Liver (tissue), 3 donors: Measurements from ENCODE around the gene CAVIN4.

ENCODE experiments used
- ATF3 ChIP-seq: IDR thresholded peaks from 2 replicates; pipeline ENCODE4 v1.6.1; 2016; ENCODE audit warnings: antibody characterized with exemption
- CTCF ChIP-seq: fragments of 150-350 bp; IDR thresholded peaks from 2 replicates; pipeline ENCODE4 v1.5.1; 2017; ENCODE audit warnings: improper control_type of control experiment, low read depth, low read length; ENCODE audit not compliant: missing input control
- HNF4G ChIP-seq: IDR thresholded peaks from 2 replicates; pipeline ENCODE4 v1.6.1; 2016; ENCODE audit warnings: antibody characterized with exemption
- JUND ChIP-seq, 2 donors: IDR thresholded peaks; 2 replicates each; pipeline ENCODE4 v1.6.1; 2016; ENCODE audit warnings: antibody characterized with exemption in 2 of 2
- MAX ChIP-seq: IDR thresholded peaks from 2 replicates; pipeline ENCODE4 v1.6.1; 2016; ENCODE audit warnings: antibody characterized with exemption
- RAD21 ChIP-seq, 2 donors: IDR thresholded peaks; 2 replicates each; pipeline ENCODE4 v1.6.1; 2016; ENCODE audit warnings: antibody characterized with exemption in 2 of 2, mild to moderate bottlenecking in 2 of 2
- REST ChIP-seq: IDR thresholded peaks from 2 replicates; pipeline ENCODE4 v1.6.1; 2016; ENCODE audit warnings: antibody characterized with exemption, mild to moderate bottlenecking
- SP1 ChIP-seq: IDR thresholded peaks from 2 replicates; pipeline ENCODE4 v1.6.1; 2018; ENCODE audit warnings: antibody characterized with exemption, mild to moderate bottlenecking
- TAF1 ChIP-seq: conservative IDR thresholded peaks from 2 replicates; pipeline ENCODE4 v1.6.1; 2016; ENCODE audit warnings: antibody characterized with exemption, mild to moderate bottlenecking
- YY1 ChIP-seq: IDR thresholded peaks from 2 replicates; pipeline ENCODE4 v1.6.1; 2016; ENCODE audit warnings: antibody characterized with exemption, mild to moderate bottlenecking
- ZBTB33 ChIP-seq: IDR thresholded peaks from 2 replicates; pipeline ENCODE4 v1.6.1; 2016; ENCODE audit warnings: antibody characterized with exemption
- donor health status: healthy.
- donor health status: healthy.

GRCh38 chr9:100578610-100579009, 731 bp downstream of the CAVIN4 start:
- TF ChIP-seq CTCF (no peak), TAF1 (no peak), JUND (IDR thresholded peaks at IDR 0.05) (no peak), ZBTB33 (no peak), REST (no peak), YY1 (no peak), MAX (no peak), ATF3 (no peak), HNF4G (no peak), SP1 (no peak), RAD21 (IDR thresholded peaks at IDR 0.05) (no peak)
